ENCODE measurements around the gene TAGLN. TPM values are rescaled to one million over a fixed set of nuclear protein-coding genes. Genes with fewer than 3 reads are reported as not detected.

Gene TAGLN
- total and polyA plus RNA-seq, 9 of the 15 experiments (the other 6 are each of a cell fraction or from before 2014, with no cell fraction given) = 0.21 to 4.9 (median 1.1) TPM

- TF ChIP-seq ZNF639 (CRISPR knock-in tag; conservative IDR thresholded peaks at IDR 0.05 in 1 of 2, IDR thresholded peaks at IDR 0.05 in 1 of 2) (peak in 1 of 2 experiments; percentile 99; a peak in 2 of 4 replicates), REST (IDR thresholded peaks at IDR 0.05; ENCODE audit: borderline replicate concordance) (peak; percentile 31; the same call in 1 of the 2 replicates), REST (CRISPR knock-in tag; IDR thresholded peaks at IDR 0.05; ENCODE audit: low read depth) (no peak), TRIM24 (IDR thresholded peaks at IDR 0.05) (no peak), RCOR1 (IDR thresholded peaks at IDR 0.05; ENCODE audit: borderline replicate concordance in 1 of 2, low read depth in 2 of 2, low read length in 2 of 2) (peak in 1 of 2 experiments; percentile 48; a peak in 2 of 4 replicates), CBX5 (IDR thresholded peaks at IDR 0.05; ENCODE audit: borderline replicate concordance, low read depth) (no peak), RAD51 (IDR thresholded peaks at IDR 0.05; ENCODE audit: borderline replicate concordance, low read depth) (no peak), BMI1 (IDR thresholded peaks at IDR 0.05; ENCODE audit: low read length) (0 out of 2 replicates have a peak, but pooled peaks have one; percentile 6), BHLHE40 (IDR thresholded peaks at IDR 0.05; ENCODE audit: low read length) (peak; percentile 68), TGIF2 (CRISPR knock-in tag; IDR thresholded peaks at IDR 0.05) (no peak), TSHZ1 (CRISPR knock-in tag; IDR thresholded peaks at IDR 0.05) (no peak), POLR2AphosphoS2 (IDR thresholded peaks at IDR 0.05; ENCODE audit: low read length) (no peak), FIP1L1 (IDR thresholded peaks at IDR 0.05; ENCODE audit: low read depth, low read length, poor library complexity, severe bottlenecking) (no peak)
Measured at GRCh38 chr11:117232092-117232878, 33.1 kb downstream of the TAGLN start, which contains the start of gene RNF214 (continued).

All from K562 (cell line).